Stimulated activated CD4-positive, alpha-beta T cell treated with anti-CD3 and anti-CD28 coated beads, Interleukin-2, amount 100 ng/mL, for 24 hours (primary cell): ENCODE measurements around the gene PCDHGA2.
A peak's percentile ranks its signal among the peaks of the same experiment; 100 is the strongest.

Source experiments
- DNase-seq, 2 donors: peaks; one replicate each; pipeline ENCODE4 v3.0.0-alpha.2; 2020

PCDHGA2 gene

DNA sequence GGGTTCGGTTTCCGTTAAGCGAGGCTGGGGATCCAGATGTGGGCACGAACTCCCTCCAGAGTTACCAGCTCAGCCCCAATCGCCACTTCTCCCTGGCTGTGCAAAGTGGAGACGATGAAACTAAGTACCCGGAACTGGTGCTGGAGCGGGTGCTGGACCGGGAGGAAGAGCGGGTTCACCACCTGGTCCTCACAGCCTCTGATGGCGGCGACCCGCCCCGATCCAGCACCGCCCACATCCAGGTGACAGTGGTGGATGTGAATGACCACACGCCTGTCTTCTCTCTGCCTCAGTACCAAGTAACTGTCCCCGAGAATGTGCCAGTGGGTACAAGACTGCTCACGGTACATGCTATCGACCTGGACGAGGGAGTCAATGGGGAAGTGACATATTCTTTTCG, 44.8 kb downstream of the PCDHGA2 start:
- no peak for DNase-seq

DNA sequence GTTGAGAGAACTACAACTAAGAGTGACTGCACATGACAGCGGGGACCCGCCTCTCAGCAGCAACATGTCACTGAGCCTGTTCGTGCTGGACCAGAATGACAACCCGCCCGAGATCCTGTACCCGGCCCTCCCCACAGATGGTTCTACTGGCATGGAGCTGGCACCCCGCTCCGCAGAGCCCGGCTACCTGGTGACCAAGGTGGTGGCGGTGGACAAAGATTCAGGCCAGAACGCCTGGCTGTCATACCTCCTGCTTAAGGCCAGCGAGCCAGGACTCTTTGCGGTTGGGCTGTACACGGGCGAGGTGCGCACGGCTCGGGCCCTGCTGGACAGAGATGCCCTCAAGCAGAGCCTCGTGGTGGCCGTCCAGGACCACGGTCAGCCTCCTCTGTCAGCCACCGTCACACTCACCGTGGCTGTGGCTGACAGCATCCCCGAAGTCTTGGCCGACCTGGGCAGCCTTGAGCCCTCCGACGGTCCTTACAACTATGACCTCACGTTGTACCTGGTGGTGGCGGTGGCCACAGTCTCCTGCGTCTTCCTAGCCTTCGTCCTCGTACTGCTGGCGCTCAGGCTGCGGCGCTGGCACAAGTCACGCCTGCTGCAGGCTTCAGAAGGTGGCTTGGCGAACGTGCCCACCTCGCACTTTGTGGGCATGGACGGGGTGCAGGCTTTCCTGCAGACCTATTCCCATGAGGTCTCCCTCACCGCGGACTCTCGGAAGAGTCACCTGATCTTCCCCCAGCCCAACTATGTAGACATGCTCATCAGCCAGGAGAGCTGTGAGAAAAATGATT, 46.1 kb downstream of the PCDHGA2 start:
- DNase-seq: no peak

DNA sequence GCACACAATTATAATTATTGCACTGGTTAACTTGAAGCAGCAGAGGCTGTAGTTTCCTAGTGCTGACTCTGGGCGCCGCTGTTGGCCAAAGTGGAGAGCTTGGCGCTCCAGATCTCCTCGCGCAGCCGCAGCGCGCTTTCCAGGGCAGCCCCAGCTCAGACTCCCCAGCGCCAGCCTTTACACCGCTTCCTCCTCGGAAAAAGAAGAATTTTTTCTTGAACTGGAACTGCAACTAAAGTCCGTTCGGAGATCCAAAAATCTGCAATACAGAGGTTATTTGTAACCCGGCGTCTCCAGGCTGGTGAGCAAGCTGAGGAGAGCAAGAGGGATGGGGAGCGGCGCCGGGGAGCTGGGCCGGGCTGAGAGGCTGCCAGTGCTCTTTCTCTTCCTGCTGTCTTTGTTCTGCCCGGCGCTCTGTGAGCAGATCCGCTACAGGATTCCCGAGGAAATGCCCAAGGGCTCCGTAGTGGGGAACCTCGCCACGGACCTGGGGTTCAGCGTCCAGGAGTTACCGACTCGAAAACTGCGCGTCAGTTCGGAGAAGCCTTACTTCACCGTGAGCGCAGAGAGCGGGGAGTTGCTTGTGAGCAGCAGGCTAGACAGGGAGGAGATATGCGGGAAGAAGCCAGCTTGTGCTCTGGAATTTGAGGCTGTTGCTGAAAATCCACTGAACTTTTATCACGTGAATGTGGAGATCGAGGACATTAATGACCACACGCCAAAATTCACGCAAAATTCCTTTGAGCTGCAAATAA, 49.2 kb downstream of the PCDHGA2 start, which contains the start of gene PCDHGB4:
Gene PCDHGB4, plus strand, starts transcription at position 142 of the 755 bp plus-strand sequence. Its CDS starts 187 bp downstream, at position 329.
- peak in 1 of 2 donors; percentile 43 for DNase-seq

DNA sequence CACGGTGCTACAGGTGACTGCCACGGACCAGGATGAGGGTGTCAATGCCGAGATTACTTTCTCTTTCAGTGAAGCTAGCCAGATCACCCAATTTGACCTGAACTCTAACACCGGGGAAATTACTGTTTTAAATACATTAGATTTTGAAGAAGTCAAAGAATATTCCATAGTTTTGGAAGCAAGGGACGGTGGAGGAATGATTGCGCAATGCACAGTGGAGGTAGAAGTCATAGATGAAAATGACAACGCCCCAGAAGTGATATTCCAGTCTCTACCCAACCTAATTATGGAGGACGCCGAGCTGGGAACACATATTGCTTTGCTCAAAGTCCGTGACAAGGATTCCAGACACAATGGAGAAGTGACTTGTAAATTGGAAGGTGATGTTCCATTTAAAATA, 50.1 kb downstream of the PCDHGA2 start:
- no peak for DNase-seq

DNA sequence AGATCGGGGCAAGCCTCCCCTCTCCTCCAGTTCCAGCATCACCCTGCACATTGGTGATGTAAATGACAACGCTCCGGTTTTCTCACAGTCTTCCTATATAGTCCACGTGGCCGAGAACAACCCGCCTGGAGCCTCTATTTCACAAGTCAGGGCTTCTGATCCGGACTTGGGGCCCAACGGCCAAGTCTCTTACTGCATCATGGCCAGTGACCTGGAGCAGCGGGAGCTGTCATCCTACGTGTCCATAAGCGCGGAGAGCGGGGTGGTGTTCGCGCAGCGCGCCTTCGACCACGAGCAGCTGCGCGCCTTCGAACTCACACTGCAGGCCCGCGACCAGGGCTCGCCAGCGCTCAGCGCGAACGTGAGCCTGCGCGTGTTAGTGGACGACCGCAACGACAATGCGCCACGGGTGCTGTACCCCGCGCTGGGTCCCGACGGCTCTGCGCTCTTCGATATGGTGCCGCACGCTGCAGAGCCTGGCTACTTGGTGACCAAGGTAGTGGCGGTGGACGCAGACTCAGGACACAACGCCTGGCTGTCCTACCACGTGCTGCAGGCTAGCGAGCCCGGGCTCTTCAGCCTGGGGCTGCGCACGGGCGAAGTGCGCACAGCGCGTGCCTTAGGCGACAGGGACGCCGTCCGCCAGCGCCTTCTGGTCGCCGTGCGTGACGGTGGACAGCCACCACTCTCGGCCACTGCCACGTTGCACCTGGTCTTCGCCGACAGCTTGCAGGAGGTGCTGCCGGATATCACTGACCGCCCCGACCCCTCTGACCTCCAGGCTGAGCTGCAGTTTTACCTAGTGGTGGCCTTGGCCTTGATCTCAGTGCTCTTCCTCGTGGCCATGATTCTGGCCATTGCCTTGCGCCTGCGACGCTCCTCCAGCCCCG, 50.8 kb downstream of the PCDHGA2 start:
- DNase-seq: no peak

DNA sequence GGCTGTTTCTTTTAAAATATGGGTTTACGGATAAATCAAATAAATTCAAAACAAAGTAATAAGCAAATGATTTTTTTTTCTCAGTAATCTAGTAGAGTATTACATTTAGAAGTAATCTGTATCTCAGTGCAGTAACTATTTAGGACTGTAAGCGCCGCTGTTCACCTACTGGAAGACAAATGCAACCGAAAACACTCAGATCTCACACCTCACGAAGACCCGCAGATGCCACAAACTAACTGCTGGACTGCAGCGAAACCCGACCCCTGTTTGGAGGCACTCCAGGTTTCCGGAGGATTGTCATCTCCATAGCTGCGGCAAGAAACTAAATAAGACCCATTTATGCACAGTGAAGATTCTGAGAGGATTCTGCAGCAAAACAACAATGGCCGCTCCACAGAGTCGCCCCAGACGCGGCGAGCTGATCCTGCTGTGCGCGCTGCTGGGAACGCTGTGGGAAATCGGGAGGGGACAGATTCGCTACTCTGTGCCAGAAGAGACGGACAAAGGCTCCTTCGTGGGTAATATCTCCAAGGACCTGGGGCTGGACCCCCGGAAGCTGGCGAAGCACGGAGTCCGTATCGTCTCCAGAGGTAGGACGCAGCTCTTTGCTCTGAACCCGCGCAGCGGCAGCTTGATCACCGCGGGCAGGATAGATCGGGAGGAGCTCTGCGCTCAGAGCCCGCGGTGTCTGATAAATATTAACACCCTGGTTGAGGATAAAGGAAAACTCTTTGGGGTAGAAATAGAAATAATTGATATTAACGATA, 54.1 kb downstream of the PCDHGA2 start, which contains the start of gene PCDHGA8:
Gene PCDHGA8, plus strand, starts transcription at position 205 of the 770 bp plus-strand sequence. Its CDS starts 181 bp downstream, at position 386.
- no peak for DNase-seq
